OCI-LY7 (cell line): Measurements from ENCODE around the gene PDE11A. TPM values are rescaled to one million over a fixed set of nuclear protein-coding genes. Genes with fewer than 3 reads are reported as not detected.

ENCODE experiments used
- BruUV-seq: library from RNA; stranded (reverse); fragments of 400-500 nt; replicated peaks from 2 replicates; lab custom pipeline; 2021; lab: Mats Ljungman, UMichigan
- CTCF ChIA-PET: fragments of 300-600 bp; sonication (Branson Sonifier 250); formaldehyde crosslinking; loops from one replicate; lab custom pipeline; 2022; ENCODE audit warnings: antibody characterized with exemption; ENCODE audit not compliant: unreplicated experiment; lab: Charles Lee
- POLR2A ChIA-PET: fragments of 300-600 bp; sonication (Branson Sonifier 250); formaldehyde crosslinking; loops from one replicate; lab custom pipeline; 2022; ENCODE audit warnings: antibody characterized with exemption; lab: Charles Lee
- DNase-seq: peaks from one replicate; pipeline ENCODE4 v3.0.0-alpha.2; 2015; ENCODE audit warnings: low spot score
- H2AFZ ChIP-seq: fragments of 200-600 bp; sonication (generic), shearing (Covaris generic); 2 replicates; pipeline ENCODE4 v1.6.1; 2014; ENCODE audit warnings: mild to moderate bottlenecking, antibody characterized with exemption, low read length, moderate library complexity
- H3K27ac ChIP-seq: fragments of 200-600 bp; sonication (generic); 2 replicates; pipeline ENCODE4 v1.5.1; 2014; ENCODE audit warnings: mixed run types, low read depth, mild to moderate bottlenecking, moderate library complexity, low read length, inconsistent platforms; ENCODE audit not compliant: poor library complexity, severe bottlenecking
- H3K36me3 ChIP-seq: fragments of 200-600 bp; sonication (generic); 2 replicates; pipeline ENCODE4 v1.6.1; 2014; ENCODE audit warnings: mild to moderate bottlenecking, antibody characterized with exemption, low read length, moderate library complexity, mixed read lengths; ENCODE audit not compliant: insufficient read depth
- H3K4me1 ChIP-seq: fragments of 200-600 bp; sonication (generic); 2 replicates; pipeline ENCODE4 v1.5.1; 2014; ENCODE audit warnings: mild to moderate bottlenecking, low read length; ENCODE audit not compliant: insufficient read depth, poor library complexity, severe bottlenecking
- H3K4me2 ChIP-seq: fragments of 200-600 bp; sonication (generic); 2 replicates; pipeline ENCODE4 v1.6.1; 2014; ENCODE audit warnings: mild to moderate bottlenecking, low read length
- H3K4me3 ChIP-seq: fragments of 200-600 bp; sonication (generic); 2 replicates; pipeline ENCODE4 v1.5.1; 2014; ENCODE audit warnings: mild to moderate bottlenecking, low read depth, low read length; ENCODE audit not compliant: poor library complexity, severe bottlenecking
- H3K79me2 ChIP-seq: fragments of 200-600 bp; sonication (generic); 2 replicates; pipeline ENCODE4 v1.6.1; 2016; ENCODE audit warnings: low read depth, mild to moderate bottlenecking, low read length, moderate library complexity, mixed read lengths; ENCODE audit not compliant: insufficient read depth
- H3K9me2 ChIP-seq: fragments of 200-600 bp; sonication (generic); 2 replicates; pipeline ENCODE4 v1.6.1; 2016; ENCODE audit warnings: mild to moderate bottlenecking, low read length, mixed read lengths; ENCODE audit not compliant: insufficient read depth
- H3K9me3 ChIP-seq: fragments of 200-600 bp; sonication (generic); 2 replicates; pipeline ENCODE4 v1.6.1; 2014; ENCODE audit warnings: mild to moderate bottlenecking, mixed run types, low read length, mixed read lengths
- H4K20me1 ChIP-seq: fragments of 200-600 bp; sonication (generic); 2 replicates; pipeline ENCODE4 v1.6.1; 2014; ENCODE audit warnings: mild to moderate bottlenecking, antibody characterized with exemption, low read length, moderate library complexity, mixed read lengths; ENCODE audit not compliant: insufficient read depth
- CTCF ChIP-seq: fragments of 200-600 bp; sonication (generic); conservative IDR thresholded peaks from 2 replicates; pipeline ENCODE4 v1.5.1; 2014; ENCODE audit warnings: mild to moderate bottlenecking, antibody characterized with exemption, low read length, moderate library complexity, mixed read lengths
- EZH2phosphoT487 ChIP-seq: fragments of 200-600 bp; sonication (generic); IDR thresholded peaks from 2 replicates; pipeline ENCODE4 v1.6.1; 2018; ENCODE audit warnings: low read depth, borderline replicate concordance, mild to moderate bottlenecking, mixed run types, antibody characterized with exemption, low read length, moderate library complexity, mixed read lengths
- intact Hi-C: fragments of 100-400 bp; cut with micrococcal nuclease; formaldehyde crosslinking; loops from one replicate; pipeline ENCODE4 v1.10.0; 2022; ENCODE audit not compliant: unreplicated experiment
- total RNA-seq, 2 experiments: library from RNA; depleted of rRNA in 1 of 2; stranded (reverse); fragments of >200 nt in 1 of 2; shearing (Covaris generic) in 1 of 2; gene quantifications; 2 replicates each; pipeline ENCODE4 v1.2.3, GENCODE V29; 2014 to 2022

PDE11A gene
- total RNA-seq, 2 experiments from 2014 or later, result 0.03 TPM; not detected in 1

DNA sequence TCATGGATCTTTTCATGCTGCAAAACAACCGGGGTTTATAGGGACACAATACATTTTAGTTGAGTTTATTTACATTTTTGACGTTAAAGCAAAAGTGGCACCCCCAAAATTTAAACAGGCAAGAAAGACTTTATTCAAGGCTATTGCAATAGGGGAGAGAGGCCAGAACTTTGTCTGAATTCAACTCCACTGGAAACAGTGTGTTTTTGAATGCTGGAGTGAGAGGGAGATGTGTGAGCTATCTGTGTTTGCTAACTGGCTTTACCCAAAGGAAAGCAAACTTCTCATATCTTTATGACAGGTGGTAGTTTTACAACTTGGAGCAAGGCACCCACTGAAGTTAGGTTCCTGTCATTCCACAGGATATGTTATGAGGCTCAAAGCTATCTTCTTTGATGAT, 472.6 kb downstream of the PDE11A start:
- H3K79me2 ChIP-seq, result no peaks in the 10 kb centered on the region
- no peaks in the 10 kb centered on the region for H4K20me1 ChIP-seq
- no peak for DNase-seq
- intact Hi-C loops, result loop anchor here (10.0 kb wide), 1 partner anchor 265 kb away; no protein-coding TSS in a partner anchor
- TF ChIP-seq CTCF (no peak), EZH2phosphoT487 (no peak)
- no peaks in the 10 kb centered on the region for H3K9me3 ChIP-seq
- H3K27ac ChIP-seq, result no peak overlapping the region
- BruUV-seq, result no TSS peak
- H3K9me2 ChIP-seq, result no peaks in the 10 kb centered on the region
- no peak overlapping the region for H2AFZ ChIP-seq
- CTCF ChIA-PET, result no interaction called here
- no peaks in the 10 kb centered on the region for H3K4me1 ChIP-seq
- H3K4me2 ChIP-seq, result no peak overlapping the region
- POLR2A ChIA-PET, result no interaction called here
- no peaks in the 10 kb centered on the region for H3K36me3 ChIP-seq
- H3K4me3 ChIP-seq, result no peak overlapping the region

GRCh38 chr2:177599139-177599688, 473.4 kb downstream of the PDE11A start:
- no TSS peak for BruUV-seq

More at GRCh38 chr2:177599139-177599688, 473.4 kb downstream of the PDE11A start:
- no peak for DNase-seq
- Histone ChIP-seq H4K20me1 (no peaks in the 10 kb centered on the region), H2AFZ (no peak overlapping the region), H3K4me2 (no peak overlapping the region), H3K9me3 (no peaks in the 10 kb centered on the region), H3K4me1 (no peaks in the 10 kb centered on the region), H3K27ac (no peak overlapping the region), H3K79me2 (no peaks in the 10 kb centered on the region), H3K36me3 (no peaks in the 10 kb centered on the region), H3K4me3 (no peak overlapping the region), H3K9me2 (no peaks in the 10 kb centered on the region)
- no peak for TF ChIP-seq CTCF
- TF ChIP-seq EZH2phosphoT487, result no peak
- intact Hi-C loops, result no loop called here
- ChIA-PET CTCF (no interaction called here), POLR2A (no interaction called here)
